ENCODE data around the gene MFN2. TPM values are rescaled to one million over a fixed set of nuclear protein-coding genes. Genes with fewer than 3 reads are reported as not detected.
A peak's percentile ranks its signal among the peaks of the same experiment; 100 is the strongest.
"Not testable (repeated sequence)": the region's sequence is repeated elsewhere in the genome, so short reads cannot be mapped to it uniquely, and the experiment has no call there.

Gene MFN2
- polyA plus RNA-seq (2012; ENCODE audit: low read depth, missing spikeins) = 29.8 TPM

DNA sequence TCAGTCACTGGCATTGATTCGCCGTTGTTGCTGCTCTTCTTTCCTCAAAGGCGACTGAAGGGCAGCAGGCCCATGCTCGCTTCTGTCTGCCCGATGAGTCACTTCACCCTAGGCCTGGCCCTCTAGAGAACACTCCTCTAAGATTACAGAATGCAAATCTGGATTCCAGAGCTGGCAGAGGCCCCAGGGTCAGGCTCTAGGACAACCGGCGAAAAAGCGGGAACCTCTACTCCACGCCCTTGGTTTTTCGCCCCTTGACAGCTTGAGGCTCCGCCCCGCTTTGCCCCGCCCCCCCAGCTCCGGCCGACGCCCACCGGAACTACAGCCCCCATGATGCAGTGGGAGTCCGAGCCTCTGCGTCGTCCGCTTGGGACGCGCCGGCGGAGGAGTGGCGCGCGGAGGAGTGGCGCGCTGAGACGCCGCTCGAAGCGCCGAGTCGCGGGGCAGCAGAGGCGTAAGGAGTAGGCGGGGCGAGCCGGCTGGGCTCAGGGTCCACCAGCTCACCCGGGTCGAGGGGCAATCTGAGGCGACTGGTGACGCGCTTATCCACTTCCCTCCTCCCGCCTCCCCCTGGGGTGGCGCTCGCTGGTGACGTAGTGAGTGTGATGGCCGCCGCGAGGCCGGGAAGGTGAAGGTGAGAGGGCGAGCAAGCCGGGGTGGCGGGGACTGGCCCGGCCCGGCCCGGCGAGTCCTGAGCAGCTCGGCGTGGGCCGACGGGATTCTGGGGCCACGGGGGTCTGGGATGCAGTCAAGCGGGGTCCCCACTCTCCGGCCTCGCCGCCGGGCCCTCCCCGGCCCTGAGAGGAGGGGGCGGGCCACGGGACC is at the start of gene MFN2:
MFN2 (plus strand) TSS at position 594 of the 825 bp plus-strand sequence. CDS start 8,725 bp downstream, outside the sequence.
- peak; percentile 99 for FAIRE-seq
- DNase-seq (ENCODE audit: insufficient read length, low spot score) = peak; percentile 98
- TF ChIP-seq POLR2A (IDR thresholded peaks at IDR 0.05; ENCODE audit: low read depth, low read length) = peak; percentile 66
- no peak for TF ChIP-seq PAX5 (IDR thresholded peaks at IDR 0.05; ENCODE audit: insufficient read depth, low read length, severe bottlenecking)
- TF ChIP-seq POLR2AphosphoS5 (IDR thresholded peaks at IDR 0.05; ENCODE audit: low read depth, low read length) = no peak
- no peak for TF ChIP-seq POU2F2 (IDR thresholded peaks at IDR 0.05; ENCODE audit: low read depth, low read length)
- TF ChIP-seq SPI1 (IDR thresholded peaks at IDR 0.05; ENCODE audit: low read depth, low read length) = peak; percentile 77
- TF ChIP-seq TAF1 (IDR thresholded peaks at IDR 0.05; ENCODE audit: low read depth, low read length) = peak; percentile 84

- FAIRE-seq (no peak), DNase-seq (ENCODE audit: insufficient read length, low spot score) (no peak)
- no peak for TF ChIP-seq POLR2AphosphoS5 (IDR thresholded peaks at IDR 0.05; ENCODE audit: low read depth, low read length)
- TF ChIP-seq POU2F2 (IDR thresholded peaks at IDR 0.05; ENCODE audit: low read depth, low read length) = no peak
- no peak for TF ChIP-seq PAX5 (IDR thresholded peaks at IDR 0.05; ENCODE audit: insufficient read depth, low read length, severe bottlenecking)
- TF ChIP-seq SPI1 (IDR thresholded peaks at IDR 0.05; ENCODE audit: low read depth, low read length) = no peak
- no peak for TF ChIP-seq TAF1 (IDR thresholded peaks at IDR 0.05; ENCODE audit: low read depth, low read length)
- TF ChIP-seq POLR2A (IDR thresholded peaks at IDR 0.05; ENCODE audit: low read depth, low read length) = no peak
Measured at GRCh38 chr1:11930571-11931445, 49.4 kb upstream of the MFN2 start.

- TF ChIP-seq POLR2A (IDR thresholded peaks at IDR 0.05; ENCODE audit: low read depth, low read length) (no peak), POU2F2 (IDR thresholded peaks at IDR 0.05; ENCODE audit: low read depth, low read length) (no peak), SPI1 (IDR thresholded peaks at IDR 0.05; ENCODE audit: low read depth, low read length) (no peak), TAF1 (IDR thresholded peaks at IDR 0.05; ENCODE audit: low read depth, low read length) (no peak), POLR2AphosphoS5 (IDR thresholded peaks at IDR 0.05; ENCODE audit: low read depth, low read length) (no peak), PAX5 (IDR thresholded peaks at IDR 0.05; ENCODE audit: insufficient read depth, low read length, severe bottlenecking) (no peak)
- FAIRE-seq (no peak), DNase-seq (ENCODE audit: insufficient read length, low spot score) (no peak)
Measured at GRCh38 chr1:11931845-11932244, 48.4 kb upstream of the MFN2 start.

DNA sequence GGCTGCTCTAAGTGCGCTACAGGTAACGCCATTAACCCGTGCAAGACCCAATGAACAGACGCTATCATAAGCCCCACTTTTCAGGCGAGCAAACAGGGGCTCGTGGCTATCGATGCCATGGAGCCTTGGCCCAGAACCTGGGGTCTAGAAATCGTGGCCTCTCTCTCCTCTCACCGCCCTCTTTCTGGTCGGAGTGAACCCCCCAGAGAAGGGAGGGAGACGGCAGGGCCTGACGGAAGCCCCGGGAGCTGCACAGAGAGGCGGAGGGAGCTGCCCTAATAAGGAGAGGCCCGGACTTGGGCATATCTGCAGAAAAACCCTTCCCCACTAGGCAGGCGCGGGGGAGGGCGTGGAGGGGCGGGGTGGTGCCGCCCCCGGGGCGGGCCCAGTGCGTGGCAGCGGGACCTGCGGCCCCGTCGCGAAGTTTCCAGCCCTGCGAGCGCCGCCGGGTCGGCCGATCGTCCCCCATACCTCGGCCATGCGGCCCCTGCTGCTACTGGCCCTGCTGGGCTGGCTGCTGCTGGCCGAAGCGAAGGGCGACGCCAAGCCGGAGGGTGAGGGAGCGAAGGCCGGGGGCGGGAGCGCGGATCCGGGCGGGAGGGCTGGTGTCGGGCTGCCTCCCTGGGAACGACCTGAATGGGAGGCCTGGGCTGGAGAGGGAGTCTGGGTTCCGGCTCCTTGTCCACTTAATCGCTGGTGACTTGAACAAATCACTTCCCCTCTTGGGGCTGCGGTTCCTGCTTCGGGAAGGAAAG is 45.8 kb upstream of the MFN2 start, which contains the start of gene PLOD1:
PLOD1 (plus strand) TSS at position 416 of the 755 bp plus-strand sequence; CDS start at position 479, 63 bp downstream.
- TF ChIP-seq POLR2A (IDR thresholded peaks at IDR 0.05; ENCODE audit: low read depth, low read length) (peak; percentile 79), PAX5 (IDR thresholded peaks at IDR 0.05; ENCODE audit: insufficient read depth, low read length, severe bottlenecking) (no peak), POLR2AphosphoS5 (IDR thresholded peaks at IDR 0.05; ENCODE audit: low read depth, low read length) (peak; percentile 76; the same call in 1 of the 2 replicates), SPI1 (IDR thresholded peaks at IDR 0.05; ENCODE audit: low read depth, low read length) (peak; percentile 49), TAF1 (IDR thresholded peaks at IDR 0.05; ENCODE audit: low read depth, low read length) (no peak; the same call in 1 of the 2 replicates), POU2F2 (IDR thresholded peaks at IDR 0.05; ENCODE audit: low read depth, low read length) (no peak)
- DNase-seq (ENCODE audit: insufficient read length, low spot score) = peak; percentile 93
- peak; percentile 97 for FAIRE-seq

- no peak for TF ChIP-seq TAF1 (IDR thresholded peaks at IDR 0.05; ENCODE audit: low read depth, low read length)
- no peak for TF ChIP-seq POLR2AphosphoS5 (IDR thresholded peaks at IDR 0.05; ENCODE audit: low read depth, low read length)
- TF ChIP-seq POU2F2 (IDR thresholded peaks at IDR 0.05; ENCODE audit: low read depth, low read length) = no peak
- TF ChIP-seq SPI1 (IDR thresholded peaks at IDR 0.05; ENCODE audit: low read depth, low read length) = no peak
- no peak for TF ChIP-seq POLR2A (IDR thresholded peaks at IDR 0.05; ENCODE audit: low read depth, low read length)
- TF ChIP-seq PAX5 (IDR thresholded peaks at IDR 0.05; ENCODE audit: insufficient read depth, low read length, severe bottlenecking) = no peak
- no peak for DNase-seq (ENCODE audit: insufficient read length, low spot score)
- FAIRE-seq = no peak
Measured at GRCh38 chr1:11935057-11935412, 45.2 kb upstream of the MFN2 start.

GRCh38 chr1:11935733-11936132 is 44.5 kb upstream of the MFN2 start:
- not testable (repeated sequence) for FAIRE-seq; DNase-seq (ENCODE audit: insufficient read length, low spot score)

- DNase-seq (ENCODE audit: insufficient read length, low spot score) = no peak
- FAIRE-seq = no peak
- TF ChIP-seq POU2F2 (IDR thresholded peaks at IDR 0.05; ENCODE audit: low read depth, low read length) (no peak), POLR2A (IDR thresholded peaks at IDR 0.05; ENCODE audit: low read depth, low read length) (no peak), POLR2AphosphoS5 (IDR thresholded peaks at IDR 0.05; ENCODE audit: low read depth, low read length) (no peak), SPI1 (IDR thresholded peaks at IDR 0.05; ENCODE audit: low read depth, low read length) (no peak), PAX5 (IDR thresholded peaks at IDR 0.05; ENCODE audit: insufficient read depth, low read length, severe bottlenecking) (no peak), TAF1 (IDR thresholded peaks at IDR 0.05; ENCODE audit: low read depth, low read length) (no peak)
Measured at GRCh38 chr1:11938722-11939526, 41.3 kb upstream of the MFN2 start.

DNA sequence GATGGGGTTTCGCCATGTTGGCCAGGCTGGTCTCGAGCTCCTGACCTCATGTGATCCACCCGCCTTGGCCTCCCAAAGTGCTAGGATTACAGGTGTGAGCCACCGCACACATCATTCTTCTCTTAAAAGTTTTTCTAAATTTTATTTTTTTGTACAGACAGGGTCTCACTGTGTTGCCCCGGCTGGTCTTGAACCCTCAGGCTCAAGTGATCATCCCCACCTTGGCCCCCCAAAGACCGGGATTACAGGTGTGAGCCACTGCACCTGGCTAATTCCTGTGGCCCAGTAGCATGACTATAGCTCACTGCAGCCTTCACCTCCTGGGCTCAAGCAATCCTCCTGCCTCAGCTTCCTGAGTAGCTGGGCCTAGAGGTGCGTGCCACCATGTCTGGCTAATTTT is 40.5 kb upstream of the MFN2 start:
- FAIRE-seq; DNase-seq (ENCODE audit: insufficient read length, low spot score): not testable (repeated sequence)

Measured in GM12891 (cell line).